Measurements from ENCODE around the gene CNPY4. TPM values are rescaled to one million over a fixed set of nuclear protein-coding genes. Genes with fewer than 3 reads are reported as not detected.

Gene CNPY4
- polyA plus RNA-seq, 1 experiment: 29.7 TPM

- Histone ChIP-seq H3K9me3 (ENCODE audit: control insufficient read depth, insufficient read depth, low read length) (peaks cover 75% of the 10 kb centered on the region), H3K27ac (ENCODE audit: low read depth, low read length) (no peak overlapping the region), H3K4me3 (ENCODE audit: low read depth, low read length) (no peak overlapping the region), H3K27me3 (ENCODE audit: control insufficient read depth, insufficient read depth, low read length) (no peaks in the 10 kb centered on the region)
- DNase-seq (ENCODE audit: low read depth, low spot score): no peak
- TF ChIP-seq, protein P1, sequence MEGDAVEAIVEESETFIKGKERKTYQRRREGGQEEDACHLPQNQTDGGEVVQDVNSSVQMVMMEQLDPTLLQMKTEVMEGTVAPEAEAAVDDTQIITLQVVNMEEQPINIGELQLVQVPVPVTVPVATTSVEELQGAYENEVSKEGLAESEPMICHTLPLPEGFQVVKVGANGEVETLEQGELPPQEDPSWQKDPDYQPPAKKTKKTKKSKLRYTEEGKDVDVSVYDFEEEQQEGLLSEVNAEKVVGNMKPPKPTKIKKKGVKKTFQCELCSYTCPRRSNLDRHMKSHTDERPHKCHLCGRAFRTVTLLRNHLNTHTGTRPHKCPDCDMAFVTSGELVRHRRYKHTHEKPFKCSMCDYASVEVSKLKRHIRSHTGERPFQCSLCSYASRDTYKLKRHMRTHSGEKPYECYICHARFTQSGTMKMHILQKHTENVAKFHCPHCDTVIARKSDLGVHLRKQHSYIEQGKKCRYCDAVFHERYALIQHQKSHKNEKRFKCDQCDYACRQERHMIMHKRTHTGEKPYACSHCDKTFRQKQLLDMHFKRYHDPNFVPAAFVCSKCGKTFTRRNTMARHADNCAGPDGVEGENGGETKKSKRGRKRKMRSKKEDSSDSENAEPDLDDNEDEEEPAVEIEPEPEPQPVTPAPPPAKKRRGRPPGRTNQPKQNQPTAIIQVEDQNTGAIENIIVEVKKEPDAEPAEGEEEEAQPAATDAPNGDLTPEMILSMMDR (IDR thresholded peaks at IDR 0.05; ENCODE audit: low read depth, low read length): no peak
- POLR2A ChIA-PET: no interaction called here
- CTCF ChIA-PET: no interaction called here
These were observed 44.6 kb upstream of the CNPY4 start for GRCh38 chr7:100074841-100075240.

- no peak overlapping the region for H3K4me3 ChIP-seq (ENCODE audit: low read depth, low read length)
- H3K27ac ChIP-seq (ENCODE audit: low read depth, low read length): no peak overlapping the region
- TF ChIP-seq, protein P1 (IDR thresholded peaks at IDR 0.05; ENCODE audit: low read depth, low read length): no peak
- no peak for DNase-seq (ENCODE audit: low read depth, low spot score)
- no peaks in the 10 kb centered on the region for H3K27me3 ChIP-seq (ENCODE audit: control insufficient read depth, insufficient read depth, low read length)
- ChIA-PET POLR2A (interaction anchor here (0.6 kb wide), 1 partner anchor 659 kb away, joined by 9 read pairs; no protein-coding TSS in a partner anchor), CTCF (interaction anchor here (0.7 to 1.0 kb wide), 2 partner anchors 8 to 81 kb away, joined by 3 to 5 read pairs; no protein-coding TSS in a partner anchor)
- peaks cover 69% of the 10 kb centered on the region for H3K9me3 ChIP-seq (ENCODE audit: control insufficient read depth, insufficient read depth, low read length)
These were observed 44.0 kb upstream of the CNPY4 start for GRCh38 chr7:100075418-100075817.

GRCh38 chr7:100077205-100077604 lies 42.2 kb upstream of the CNPY4 start:
- H3K4me3 ChIP-seq (ENCODE audit: low read depth, low read length): no peak overlapping the region
- POLR2A ChIA-PET: no interaction called here
- no peak overlapping the region for H3K27ac ChIP-seq (ENCODE audit: low read depth, low read length)
- CTCF ChIA-PET: no interaction called here
- peaks cover 52% of the 10 kb centered on the region for H3K9me3 ChIP-seq (ENCODE audit: control insufficient read depth, insufficient read depth, low read length)
- DNase-seq (ENCODE audit: low read depth, low spot score): no peak
- no peaks in the 10 kb centered on the region for H3K27me3 ChIP-seq (ENCODE audit: control insufficient read depth, insufficient read depth, low read length)
- TF ChIP-seq, protein P1 (IDR thresholded peaks at IDR 0.05; ENCODE audit: low read depth, low read length): no peak

DNA sequence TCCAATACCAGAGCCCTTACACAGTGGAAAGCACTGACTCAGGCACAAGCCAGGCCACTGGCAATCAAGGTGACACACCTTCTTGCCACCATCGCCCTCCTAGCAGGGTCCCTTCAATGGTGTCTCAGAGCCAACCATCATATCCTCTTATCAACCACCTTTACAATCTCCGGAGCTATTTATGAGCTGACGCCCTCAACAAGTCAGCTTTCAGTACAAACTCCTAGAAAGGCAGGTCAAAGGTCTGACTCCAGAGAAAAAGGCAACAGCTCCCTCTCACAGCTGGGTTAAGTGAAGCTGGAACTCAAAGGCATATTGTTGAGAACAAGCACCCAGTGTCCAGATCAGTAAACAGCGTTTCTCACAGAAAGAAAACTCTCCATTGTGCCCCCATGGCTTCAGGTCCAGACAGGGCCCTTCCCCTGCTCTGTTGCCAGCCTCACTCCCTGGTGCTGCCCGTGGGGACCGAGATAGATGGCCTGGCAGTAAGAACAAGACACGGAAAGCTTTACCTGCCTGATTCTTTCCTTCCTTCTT lies 40.3 kb upstream of the CNPY4 start:
- TF ChIP-seq, protein P1 (IDR thresholded peaks at IDR 0.05; ENCODE audit: low read depth, low read length): no peak
- POLR2A ChIA-PET: no interaction called here
- Histone ChIP-seq H3K27me3 (ENCODE audit: control insufficient read depth, insufficient read depth, low read length) (no peaks in the 10 kb centered on the region), H3K9me3 (ENCODE audit: control insufficient read depth, insufficient read depth, low read length) (peaks cover 33% of the 10 kb centered on the region), H3K4me3 (ENCODE audit: low read depth, low read length) (no peak overlapping the region), H3K27ac (ENCODE audit: low read depth, low read length) (no peak overlapping the region)
- CTCF ChIA-PET: no interaction called here
- DNase-seq (ENCODE audit: low read depth, low spot score): no peak

- Histone ChIP-seq H3K9me3 (ENCODE audit: control insufficient read depth, insufficient read depth, low read length) (peaks cover 14% of the 10 kb centered on the region), H3K4me3 (ENCODE audit: low read depth, low read length) (peak overlapping the region; percentile 95), H3K27ac (ENCODE audit: low read depth, low read length) (peak overlapping the region; percentile 84), H3K27me3 (ENCODE audit: control insufficient read depth, insufficient read depth, low read length) (no peaks in the 10 kb centered on the region)
- ChIA-PET CTCF (interaction anchor here (1.1 to 2.3 kb wide), 3 partner anchors 9 to 167 kb away, joined by 3 to 5 read pairs (median 4); no protein-coding TSS in a partner anchor), POLR2A (interaction anchor here (0.7 to 1.1 kb wide), 2 partner anchors 20 to 31 kb away, joined by 3 to 4 read pairs; partner anchors contain the start of genes MCM7 and ZSCAN21)
- TF ChIP-seq, protein P1 (IDR thresholded peaks at IDR 0.05; ENCODE audit: low read depth, low read length): no peak
- DNase-seq (ENCODE audit: low read depth, low spot score): no peak
These were observed 38.4 kb upstream of the CNPY4 start for GRCh38 chr7:100080907-100081534.
